A549 (cell line): ENCODE measurements around the gene PRDM5. TPM values are rescaled to one million over a fixed set of nuclear protein-coding genes. Genes with fewer than 3 reads are reported as not detected.

Experiments
- ATAC-seq, 2 experiments: fragments of 200-7000 bp in 1 of 2; fragments of >200 bp in 1 of 2; cut with Nextera tagmentation in 1 of 2; cut with Tn5 transposase in 1 of 2; 3 replicates each; pipeline versions ENCODE4 v1.8.0 to v1.9.1; 2018 to 2020; ENCODE audit warnings: mild to moderate bottlenecking in 1 of 2, moderate library complexity in 1 of 2
- CTCF ChIA-PET: fragments of 300-600 bp; sonication (Branson Sonifier 250); formaldehyde crosslinking; extraction: SDS; loops from one replicate; lab custom pipeline; 2021; ENCODE audit warnings: antibody characterized with exemption, inconsistent platforms; lab: Yijun Ruan, JAX
- POLR2A ChIA-PET: fragments of 350-600 bp; formaldehyde crosslinking; extraction: SDS; loops from one replicate; lab custom pipeline; 2021; ENCODE audit warnings: antibody characterized with exemption, inconsistent platforms; lab: Yijun Ruan, JAX
- DNase-seq, 2 experiments: peaks; one replicate each; pipeline versions ENCODE4 v3.0.0 to v3.0.0-alpha.2; 2011 to 2016; ENCODE audit warnings: low read depth in 1 of 2, low spot score in 1 of 2
- FAIRE-seq: peaks from 2 replicates; lab custom pipeline; 2011; peaks lifted over from hg19 to GRCh38; lab: Jason Lieb, UNC
- H3K27ac ChIP-seq, 2 experiments: fragments of >200 bp; sonication (Bioruptor Twin); formaldehyde crosslinking; 3 replicates each; pipeline ENCODE4 v1.5.1; 2016 to 2017
- H3K4me1 ChIP-seq: fragments of >200 bp; sonication (Bioruptor Twin); formaldehyde crosslinking; 3 replicates; pipeline ENCODE4 v1.6.1; 2016
- H3K4me2 ChIP-seq: fragments of >200 bp; sonication (Bioruptor Twin); formaldehyde crosslinking; 3 replicates; pipeline ENCODE4 v1.6.1; 2016
- H3K4me3 ChIP-seq: fragments of >200 bp; sonication (Bioruptor Twin); formaldehyde crosslinking; 3 replicates; pipeline ENCODE4 v1.5.1; 2016
- H3K9me3 ChIP-seq: fragments of >200 bp; sonication (Bioruptor Twin); formaldehyde crosslinking; 3 replicates; pipeline ENCODE4 v1.6.1; 2016
- CBX2 ChIP-seq: fragments of 200-600 bp; sonication (generic); IDR thresholded peaks from 2 replicates; pipeline ENCODE4 v1.6.1; 2016; ENCODE audit warnings: low read depth, mild to moderate bottlenecking, borderline replicate concordance
- CHD4 ChIP-seq: fragments of 200-600 bp; sonication (generic); IDR thresholded peaks from 2 replicates; pipeline ENCODE4 v1.6.1; 2016; ENCODE audit warnings: antibody characterized with exemption, mild to moderate bottlenecking, borderline replicate concordance
- CTCF ChIP-seq: fragments of >200 bp; sonication (Bioruptor Twin); formaldehyde crosslinking; IDR thresholded peaks from 3 replicates; pipeline ENCODE4 v1.5.1; 2016
- E2F6 ChIP-seq: IDR thresholded peaks from 2 replicates; pipeline ENCODE4 v1.6.1; 2012; ENCODE audit warnings: low read depth, borderline replicate concordance
- EP300 ChIP-seq, 2 experiments: fragments of >200 bp; sonication (Bioruptor Twin); formaldehyde crosslinking; IDR thresholded peaks; 2 replicates in 1 of 2; 3 replicates in 1 of 2; pipeline ENCODE4 v1.6.1; 2016 to 2017
- ESRRA ChIP-seq: fragments of 150-350 bp; IDR thresholded peaks from 2 replicates; pipeline ENCODE4 v1.6.1; 2014; ENCODE audit warnings: mild to moderate bottlenecking, low read length, borderline replicate concordance
- GATA3 ChIP-seq: IDR thresholded peaks from 2 replicates; pipeline ENCODE4 v1.6.1; 2012; ENCODE audit warnings: borderline replicate concordance
- HDAC2 ChIP-seq: fragments of 200-600 bp; sonication (generic); IDR thresholded peaks from 2 replicates; pipeline ENCODE4 v1.6.1; 2016
- HMGXB4 ChIP-seq: fragments of 250-450 bp; sonication (Bioruptor Pico); IDR thresholded peaks from 2 replicates; pipeline ENCODE4 v1.5.0; 2021; ENCODE audit warnings: mild to moderate bottlenecking, moderate library complexity, borderline replicate concordance
- HOXB5 ChIP-seq: fragments of 250-450 bp; sonication (Bioruptor Pico); IDR thresholded peaks from 2 replicates; pipeline ENCODE4 v1.5.0; 2020; ENCODE audit warnings: mild to moderate bottlenecking, moderate library complexity
- JUNB ChIP-seq: fragments of >200 bp; sonication (Bioruptor Twin); formaldehyde crosslinking; IDR thresholded peaks from 2 replicates; pipeline ENCODE4 v1.6.1; 2016
- KDM1A ChIP-seq: fragments of 200-600 bp; sonication (generic); IDR thresholded peaks from 2 replicates; pipeline ENCODE4 v1.6.1; 2016; ENCODE audit warnings: low read depth, mild to moderate bottlenecking
- MAFK ChIP-seq: fragments of 450-650 bp; IDR thresholded peaks from 2 replicates; pipeline ENCODE4 v1.6.1; 2014; ENCODE audit not compliant: partially characterized antibody
- MAX ChIP-seq: IDR thresholded peaks from 2 replicates; pipeline ENCODE4 v1.6.1; 2012
- MYC ChIP-seq: IDR thresholded peaks from 2 replicates; pipeline ENCODE4 v1.6.1; 2012; ENCODE audit warnings: mild to moderate bottlenecking, inconsistent platforms, low read length, improper control_type of control experiment, borderline replicate concordance
- POLR2A ChIP-seq: IDR thresholded peaks from 2 replicates; pipeline ENCODE4 v1.6.1; 2012; ENCODE audit warnings: mild to moderate bottlenecking, low read length
- POLR2AphosphoS2 ChIP-seq: conservative IDR thresholded peaks from 2 replicates; pipeline ENCODE4 v1.6.1; 2012; ENCODE audit warnings: low read length, improper control_type of control experiment, inconsistent platforms
- RFX5 ChIP-seq: fragments of 450-650 bp; IDR thresholded peaks from 2 replicates; pipeline ENCODE4 v1.7.1; 2014; ENCODE audit warnings: antibody characterized with exemption, mild to moderate bottlenecking, moderate library complexity
- ZC3H11A ChIP-seq: fragments of 450-650 bp; IDR thresholded peaks from 2 replicates; pipeline ENCODE4 v1.6.1; 2014; ENCODE audit warnings: antibody characterized with exemption, mild to moderate bottlenecking
- ZFP36 ChIP-seq: fragments of 450-650 bp; IDR thresholded peaks from 2 replicates; pipeline ENCODE4 v1.6.1; 2014; ENCODE audit warnings: borderline replicate concordance; ENCODE audit not compliant: partially characterized antibody
- ZNF302 ChIP-seq: fragments of 250-450 bp; sonication (Bioruptor Pico); IDR thresholded peaks from 2 replicates; pipeline ENCODE4 v1.9.0; 2021; ENCODE audit warnings: inconsistent platforms, mild to moderate bottlenecking, moderate library complexity
- ZSCAN20 ChIP-seq: fragments of 250-450 bp; sonication (Bioruptor Pico); IDR thresholded peaks from 2 replicates; pipeline ENCODE4 v1.8.0; 2022; ENCODE audit warnings: mild to moderate bottlenecking, moderate library complexity
- WGBS: methylation state at CpG from one replicate; pipeline ENCODE4 v1.1.6; 2017; ENCODE audit errors: missing lambda C conversion rate; 5-methylcytosine and 5-hydroxymethylcytosine counted together
- polyA plus RNA-seq, 4 experiments: library from polyadenylated mRNA; depleted of rRNA in 3 of 4; stranded (reverse); fragments of >200 nt; fragmentation: RNase III in 1 of 4; extraction: RNeasy Plus Mini Kit Qiagen cat#74134 plus additional on column Dnase treatment in 1 of 4; gene quantifications; 2 replicates in 3 of 4; 3 replicates in 1 of 4; pipeline ENCODE4 v1.2.3, GENCODE V29; 2011 to 2017
- TF ChIP-seq, protein P1 (sequence below): fragments of 450-650 bp; IDR thresholded peaks from 2 replicates; pipeline ENCODE4 v1.6.1; 2014; ENCODE audit warnings: antibody characterized with exemption

Gene PRDM5
- polyA plus RNA-seq, 2 of the 4 experiments (the other 2 are of a cell fraction), result 6.5 to 12.9 TPM

DNA sequence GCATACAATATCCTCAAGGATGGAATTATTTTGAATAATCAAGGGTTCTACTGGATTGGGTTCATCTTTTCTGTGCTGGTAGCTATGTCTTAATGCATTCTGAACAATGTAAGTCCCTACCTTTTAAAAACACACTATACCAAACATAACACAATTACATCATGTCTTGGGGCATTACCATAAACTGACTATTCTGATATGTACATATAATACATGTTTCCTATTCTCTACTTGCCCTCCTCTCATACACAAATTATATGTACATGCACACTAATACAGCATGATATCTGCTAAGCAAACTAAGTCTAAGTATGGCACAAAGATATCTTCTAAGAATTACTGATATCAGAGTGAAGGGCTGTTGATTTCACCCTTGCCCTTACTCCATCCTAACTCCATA, 147.1 kb downstream of the PRDM5 start:
- ATAC-seq (no peak), FAIRE-seq (no peak)
- no peaks in the 10 kb centered on the region for H3K9me3 ChIP-seq

DNA sequence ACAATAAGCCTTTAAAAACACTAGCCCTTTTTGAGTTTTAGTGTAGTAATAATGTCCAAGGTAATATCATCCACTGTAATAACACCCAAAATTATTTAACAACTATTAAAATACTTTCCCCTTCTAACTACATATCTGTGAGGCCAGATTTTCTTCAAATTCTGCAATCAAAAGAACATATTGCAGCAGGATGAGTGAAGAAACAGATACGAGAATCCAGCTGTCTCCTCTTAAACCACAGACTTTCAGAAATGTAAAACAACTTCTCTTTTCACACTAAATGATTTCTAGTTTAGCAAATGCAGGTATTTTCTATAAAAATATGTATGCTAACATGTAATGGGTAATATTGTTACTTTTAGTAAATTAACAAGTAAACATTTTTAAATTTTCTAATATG, 148.9 kb downstream of the PRDM5 start:
- no peak overlapping the region for H3K4me3 ChIP-seq
- no peaks in the 10 kb centered on the region for H3K9me3 ChIP-seq
- POLR2A ChIA-PET, result no interaction called here
- no peaks in the 10 kb centered on the region for H3K4me1 ChIP-seq
- no peak for TF ChIP-seq HOXB5 (CRISPR knock-in tag)
- no peak for TF ChIP-seq CTCF
- TF ChIP-seq GATA3, result no peak
- TF ChIP-seq, all 56 proteins: peak for 0
- no peak for DNase-seq
- FAIRE-seq, result no peak
- 73% methylated on average over 1 of the region's 1 CpG for WGBS
- CTCF ChIA-PET, result no interaction called here
- no peak overlapping the region for H3K27ac ChIP-seq
- no peak overlapping the region for H3K4me2 ChIP-seq
- ATAC-seq, result no peak

More for the DNA sequence above, 147.1 kb downstream of the PRDM5 start:
- ChIA-PET POLR2A (no interaction called here), CTCF (no interaction called here)
- no peak for DNase-seq
- no peak for TF ChIP-seq MAFK
- TF ChIP-seq CHD4, result no peak
- no peak for TF ChIP-seq ZC3H11A
- Histone ChIP-seq H3K27ac (no peak overlapping the region), H3K4me3 (no peak overlapping the region), H3K4me2 (no peak overlapping the region), H3K4me1 (no peaks in the 10 kb centered on the region)

DNA sequence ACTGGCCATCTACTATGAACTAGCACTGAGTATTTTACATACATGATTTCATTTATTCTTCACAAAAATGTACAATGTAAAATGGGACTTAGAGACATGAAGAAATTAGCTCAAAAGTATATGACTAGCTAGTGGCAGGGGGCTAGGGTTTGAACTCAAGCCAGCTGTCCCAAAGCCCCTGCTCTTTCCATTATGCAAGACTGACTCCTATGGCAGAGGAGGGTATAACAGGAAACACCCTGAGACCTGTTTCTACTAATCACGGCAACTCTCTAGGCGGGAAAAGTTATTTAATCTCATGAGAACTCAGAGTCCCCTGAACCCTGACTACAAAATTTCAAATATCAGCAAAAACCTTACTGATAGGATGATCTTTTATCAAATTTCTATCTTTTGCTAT, 150.6 kb downstream of the PRDM5 start:
- ChIA-PET POLR2A (no interaction called here), CTCF (no interaction called here)
- no peak overlapping the region for H3K4me3 ChIP-seq
- WGBS, result 87% methylated on average over 2 of the region's 2 CpGs
- no peak overlapping the region for H3K27ac ChIP-seq
- H3K4me2 ChIP-seq, result no peak overlapping the region
- no peaks in the 10 kb centered on the region for H3K9me3 ChIP-seq
- TF ChIP-seq, protein P1, sequence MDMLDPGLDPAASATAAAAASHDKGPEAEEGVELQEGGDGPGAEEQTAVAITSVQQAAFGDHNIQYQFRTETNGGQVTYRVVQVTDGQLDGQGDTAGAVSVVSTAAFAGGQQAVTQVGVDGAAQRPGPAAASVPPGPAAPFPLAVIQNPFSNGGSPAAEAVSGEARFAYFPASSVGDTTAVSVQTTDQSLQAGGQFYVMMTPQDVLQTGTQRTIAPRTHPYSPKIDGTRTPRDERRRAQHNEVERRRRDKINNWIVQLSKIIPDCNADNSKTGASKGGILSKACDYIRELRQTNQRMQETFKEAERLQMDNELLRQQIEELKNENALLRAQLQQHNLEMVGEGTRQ, result no peak
- TF ChIP-seq CHD4 (no peak), CBX2 (no peak), MYC (no peak), HMGXB4 (CRISPR knock-in tag) (no peak), ZFP36 (no peak), E2F6 (no peak), ZNF302 (CRISPR knock-in tag) (no peak), ESRRA (no peak), EP300 (IDR thresholded peaks at IDR 0.05) (no peak), CTCF (no peak), HDAC2 (no peak), RFX5 (no peak), ZSCAN20 (CRISPR knock-in tag) (no peak), KDM1A (no peak), MAX (no peak), POLR2AphosphoS2 (no peak), ZC3H11A (no peak), JUNB (no peak), POLR2A (no peak)
- H3K4me1 ChIP-seq, result no peaks in the 10 kb centered on the region
- FAIRE-seq (no peak), ATAC-seq (no peak), DNase-seq (no peak)
